OCI-LY3 (cell line): ENCODE data around the gene PPBP.

Experiments used
- EZH2phosphoT487 ChIP-seq: fragments of 200-600 bp; shearing (Covaris generic); IDR thresholded peaks from 2 replicates; pipeline ENCODE4 v1.6.1; 2018; ENCODE audit warnings: antibody characterized with exemption, mixed run types, low read depth
- TF ChIP-seq, protein P1 (sequence below): fragments of 200-600, 300-600 bp; sonication (generic); IDR thresholded peaks from 2 replicates; pipeline ENCODE4 v1.5.1; 2014; ENCODE audit warnings: antibody characterized with exemption, low read length, low read depth

DNA sequence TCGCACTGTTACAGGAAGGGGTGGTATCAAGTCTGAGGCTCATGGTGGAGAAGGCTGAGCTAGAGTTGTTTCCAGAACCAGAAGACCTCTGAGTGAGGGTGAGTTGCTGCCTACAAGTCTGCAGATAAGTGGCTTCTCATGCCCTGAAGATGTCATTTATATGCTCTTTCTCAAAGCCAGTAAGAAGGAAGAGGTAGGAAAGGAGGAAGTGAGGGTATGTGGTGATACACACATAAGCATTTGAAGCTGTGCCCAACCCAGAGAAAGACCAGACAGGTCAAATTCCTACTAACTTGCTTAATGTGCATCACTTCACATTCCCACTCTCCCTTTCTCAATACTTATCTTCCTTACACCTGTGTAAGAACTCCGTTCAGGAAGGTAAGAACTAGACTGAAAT is at the start of gene PPBP:
- TF ChIP-seq, protein P1, sequence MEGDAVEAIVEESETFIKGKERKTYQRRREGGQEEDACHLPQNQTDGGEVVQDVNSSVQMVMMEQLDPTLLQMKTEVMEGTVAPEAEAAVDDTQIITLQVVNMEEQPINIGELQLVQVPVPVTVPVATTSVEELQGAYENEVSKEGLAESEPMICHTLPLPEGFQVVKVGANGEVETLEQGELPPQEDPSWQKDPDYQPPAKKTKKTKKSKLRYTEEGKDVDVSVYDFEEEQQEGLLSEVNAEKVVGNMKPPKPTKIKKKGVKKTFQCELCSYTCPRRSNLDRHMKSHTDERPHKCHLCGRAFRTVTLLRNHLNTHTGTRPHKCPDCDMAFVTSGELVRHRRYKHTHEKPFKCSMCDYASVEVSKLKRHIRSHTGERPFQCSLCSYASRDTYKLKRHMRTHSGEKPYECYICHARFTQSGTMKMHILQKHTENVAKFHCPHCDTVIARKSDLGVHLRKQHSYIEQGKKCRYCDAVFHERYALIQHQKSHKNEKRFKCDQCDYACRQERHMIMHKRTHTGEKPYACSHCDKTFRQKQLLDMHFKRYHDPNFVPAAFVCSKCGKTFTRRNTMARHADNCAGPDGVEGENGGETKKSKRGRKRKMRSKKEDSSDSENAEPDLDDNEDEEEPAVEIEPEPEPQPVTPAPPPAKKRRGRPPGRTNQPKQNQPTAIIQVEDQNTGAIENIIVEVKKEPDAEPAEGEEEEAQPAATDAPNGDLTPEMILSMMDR: no peak
- TF ChIP-seq EZH2phosphoT487: no peak
